ENCODE data around the gene ZNF263. TPM values are rescaled to one million over a fixed set of nuclear protein-coding genes. Genes with fewer than 3 reads are reported as not detected.
A peak's percentile ranks its signal among the peaks of the same experiment; 100 is the strongest.

ZNF263 gene
- polyA plus RNA-seq, 1 of the 3 experiments (the other 2 are of a cell fraction), result 13.7 TPM

GRCh38 chr16:3266873-3267537 is 16.3 kb upstream of the ZNF263 start (continued):
- TF ChIP-seq CTCF (IDR thresholded peaks at IDR 0.05) (peak; percentile 70), RCOR1 (IDR thresholded peaks at IDR 0.05; ENCODE audit: low read length) (no peak), NRF1 (IDR thresholded peaks at IDR 0.05; ENCODE audit: low read depth, low read length) (no peak), TEAD4 (IDR thresholded peaks at IDR 0.05; ENCODE audit: borderline replicate concordance, insufficient read depth) (no peak), ELF1 (IDR thresholded peaks at IDR 0.05) (no peak), TAF1 (IDR thresholded peaks at IDR 0.05; ENCODE audit: borderline replicate concordance, low read depth, low read length) (no peak), MXI1 (IDR thresholded peaks at IDR 0.05; ENCODE audit: low read depth, low read length) (no peak), USF2 (IDR thresholded peaks at IDR 0.05; ENCODE audit: borderline replicate concordance, low read depth, low read length) (no peak), FOSL2 (IDR thresholded peaks at IDR 0.05; ENCODE audit: borderline replicate concordance, low read depth) (no peak), USF1 (IDR thresholded peaks at IDR 0.05; ENCODE audit: borderline replicate concordance, low read depth) (no peak), PBX3 (IDR thresholded peaks at IDR 0.05) (peak; percentile 29; the same call in 1 of the 2 replicates), REST (IDR thresholded peaks at IDR 0.05; ENCODE audit: low read depth, low read length) (no peak), GATA2 (CRISPR knock-in tag; IDR thresholded peaks at IDR 0.05) (no peak), GABPA (IDR thresholded peaks at IDR 0.05; ENCODE audit: low read depth) (0 out of 2 replicates have a peak, but pooled peaks have one; percentile 9), CHD2 (IDR thresholded peaks at IDR 0.05; ENCODE audit: low read length, partially characterized antibody) (no peak), YY1 (IDR thresholded peaks at IDR 0.05; ENCODE audit: low read depth) (no peak), RXRA (IDR thresholded peaks at IDR 0.05; ENCODE audit: borderline replicate concordance, low read depth) (no peak)

Measured in SK-N-SH (cell line).